ENCODE data around the gene CADM2. TPM values are rescaled to one million over a fixed set of nuclear protein-coding genes. Genes with fewer than 3 reads are reported as not detected.

Gene CADM2
- total RNA-seq, 2 donors from 2014 or later = 24.1 to 29.8 TPM

DNA sequence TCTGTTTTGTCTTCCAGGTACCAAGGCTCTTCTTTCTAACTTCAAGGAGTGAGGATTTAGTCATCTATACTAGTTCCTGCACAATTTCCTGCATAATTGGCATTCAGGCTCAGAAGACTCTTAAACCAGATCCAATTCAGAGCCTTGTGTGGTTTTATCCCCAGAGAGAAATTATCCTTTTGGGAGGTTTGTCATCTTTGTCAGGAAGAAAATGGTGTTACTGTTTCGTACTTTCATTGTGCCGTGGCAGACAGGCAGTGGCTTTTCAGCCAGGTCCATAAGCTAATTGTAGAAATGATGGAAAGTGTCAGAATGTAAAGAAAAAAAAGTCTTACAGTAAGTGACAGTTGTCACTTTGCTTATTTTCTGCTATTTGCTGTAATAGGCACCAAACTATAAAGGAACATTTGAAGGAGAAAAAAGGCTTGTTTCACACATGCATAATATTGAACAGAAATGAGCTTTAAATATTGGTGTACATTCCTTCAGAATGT lies 82.8 kb downstream of the CADM2 start:
- Mint-ChIP-seq H3K4me3 (no peak overlapping the region), H3K9me3 (no peaks in the 10 kb centered on the region), H3K4me1 (peaks cover 12% of the 10 kb centered on the region), H3K27me3 (ENCODE audit: insufficient read depth) (no peaks in the 10 kb centered on the region), H3K27ac (no peak overlapping the region), H3K36me3 (ENCODE audit: low read depth) (no peaks in the 10 kb centered on the region)
- no peaks in the 10 kb centered on the region for H3K36me3 ChIP-seq (ENCODE audit: control insufficient read depth, insufficient read depth, low read length)
- 91% methylated on average over 2 of the region's 2 CpGs; no CpG with 5 or more reads in 1 of the 2 experiments for WGBS, 2 experiments (ENCODE audit: insufficient coverage in 1 of 2, insufficient read length in 1 of 2)
- no peak overlapping the region for H3K27ac ChIP-seq (ENCODE audit: low read depth, low read length)
- no peaks in the 10 kb centered on the region for H3K27me3 ChIP-seq (ENCODE audit: control insufficient read depth, insufficient read depth, low read length, poor library complexity, severe bottlenecking)
- H3K9ac ChIP-seq (ENCODE audit: extremely low read depth, low read length, poor library complexity, severe bottlenecking) = no peak overlapping the region
- TF ChIP-seq, protein P1, sequence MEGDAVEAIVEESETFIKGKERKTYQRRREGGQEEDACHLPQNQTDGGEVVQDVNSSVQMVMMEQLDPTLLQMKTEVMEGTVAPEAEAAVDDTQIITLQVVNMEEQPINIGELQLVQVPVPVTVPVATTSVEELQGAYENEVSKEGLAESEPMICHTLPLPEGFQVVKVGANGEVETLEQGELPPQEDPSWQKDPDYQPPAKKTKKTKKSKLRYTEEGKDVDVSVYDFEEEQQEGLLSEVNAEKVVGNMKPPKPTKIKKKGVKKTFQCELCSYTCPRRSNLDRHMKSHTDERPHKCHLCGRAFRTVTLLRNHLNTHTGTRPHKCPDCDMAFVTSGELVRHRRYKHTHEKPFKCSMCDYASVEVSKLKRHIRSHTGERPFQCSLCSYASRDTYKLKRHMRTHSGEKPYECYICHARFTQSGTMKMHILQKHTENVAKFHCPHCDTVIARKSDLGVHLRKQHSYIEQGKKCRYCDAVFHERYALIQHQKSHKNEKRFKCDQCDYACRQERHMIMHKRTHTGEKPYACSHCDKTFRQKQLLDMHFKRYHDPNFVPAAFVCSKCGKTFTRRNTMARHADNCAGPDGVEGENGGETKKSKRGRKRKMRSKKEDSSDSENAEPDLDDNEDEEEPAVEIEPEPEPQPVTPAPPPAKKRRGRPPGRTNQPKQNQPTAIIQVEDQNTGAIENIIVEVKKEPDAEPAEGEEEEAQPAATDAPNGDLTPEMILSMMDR (conservative IDR thresholded peaks at IDR 0.05) = no peak
- no peaks in the 10 kb centered on the region for H3K9me3 ChIP-seq (ENCODE audit: control insufficient read depth, low read length)
- no peak for DNase-seq
- peaks cover 4% of the 10 kb centered on the region for H3K4me1 ChIP-seq (ENCODE audit: control insufficient read depth, insufficient read depth, low read length)
- H3K4me3 ChIP-seq (ENCODE audit: low read length) = no peak overlapping the region

DNA sequence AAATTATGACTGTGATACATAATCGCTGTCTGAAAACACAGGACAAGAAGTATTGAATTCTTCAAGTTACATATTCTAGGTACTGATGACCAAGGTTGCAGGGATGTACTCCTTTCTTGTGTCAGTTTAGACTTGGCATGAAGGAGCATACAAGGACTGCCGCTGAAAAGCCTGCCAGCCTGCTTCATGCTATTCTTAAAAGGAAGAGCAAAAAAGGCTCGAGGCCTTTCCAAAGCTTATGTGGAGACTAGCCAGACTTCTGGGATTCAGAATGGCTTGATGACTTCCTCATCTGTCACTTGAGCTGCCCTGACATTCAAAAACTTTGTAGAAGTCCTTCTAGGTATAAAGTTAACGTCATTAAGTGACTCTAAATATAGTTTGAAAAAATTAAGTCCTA lies 92.0 kb downstream of the CADM2 start:
- no peak for DNase-seq
- no peaks in the 10 kb centered on the region for H3K36me3 ChIP-seq (ENCODE audit: control insufficient read depth, insufficient read depth, low read length)
- H3K4me1 ChIP-seq (ENCODE audit: control insufficient read depth, insufficient read depth, low read length) = no peaks in the 10 kb centered on the region
- WGBS, 2 experiments (ENCODE audit: insufficient coverage in 1 of 2, insufficient read length in 1 of 2) = 90 to 93% methylated on average over 3 to 4 of the region's 4 CpGs
- Mint-ChIP-seq H3K36me3 (ENCODE audit: low read depth) (no peaks in the 10 kb centered on the region), H3K4me1 (no peaks in the 10 kb centered on the region), H3K4me3 (no peak overlapping the region), H3K9me3 (no peaks in the 10 kb centered on the region), H3K27me3 (ENCODE audit: insufficient read depth) (no peaks in the 10 kb centered on the region), H3K27ac (no peak overlapping the region)
- H3K9ac ChIP-seq (ENCODE audit: extremely low read depth, low read length, poor library complexity, severe bottlenecking) = no peak overlapping the region
- H3K27me3 ChIP-seq (ENCODE audit: control insufficient read depth, insufficient read depth, low read length, poor library complexity, severe bottlenecking) = no peaks in the 10 kb centered on the region
- no peak overlapping the region for H3K27ac ChIP-seq (ENCODE audit: low read depth, low read length)
- no peaks in the 10 kb centered on the region for H3K9me3 ChIP-seq (ENCODE audit: control insufficient read depth, low read length)
- TF ChIP-seq, protein P1 (conservative IDR thresholded peaks at IDR 0.05) = no peak
- H3K4me3 ChIP-seq (ENCODE audit: low read length) = no peak overlapping the region

DNA sequence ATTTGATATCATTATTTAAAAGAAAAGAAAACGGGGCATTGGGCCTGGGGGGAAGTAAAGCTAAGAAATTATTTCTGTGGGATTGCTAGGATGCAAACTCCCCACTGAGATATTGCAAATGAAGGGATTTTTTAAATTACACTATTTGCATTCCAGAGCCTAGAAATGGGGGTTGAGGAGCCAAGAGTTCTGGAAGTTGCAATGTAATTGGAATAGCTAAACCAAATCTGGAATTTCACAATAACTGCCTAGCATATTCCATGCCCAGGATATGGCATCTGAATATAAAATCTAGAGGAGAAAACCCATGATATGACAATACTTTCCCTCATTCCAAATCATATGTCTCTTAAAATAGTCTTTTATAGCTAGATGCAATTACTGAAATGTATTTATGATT lies 93.0 kb downstream of the CADM2 start:
- Histone ChIP-seq H3K9ac (ENCODE audit: extremely low read depth, low read length, poor library complexity, severe bottlenecking) (no peak overlapping the region), H3K9me3 (ENCODE audit: control insufficient read depth, low read length) (no peaks in the 10 kb centered on the region), H3K4me1 (ENCODE audit: control insufficient read depth, insufficient read depth, low read length) (no peaks in the 10 kb centered on the region), H3K4me3 (ENCODE audit: low read length) (no peak overlapping the region), H3K27ac (ENCODE audit: low read depth, low read length) (no peak overlapping the region), H3K27me3 (ENCODE audit: control insufficient read depth, insufficient read depth, low read length, poor library complexity, severe bottlenecking) (no peaks in the 10 kb centered on the region), H3K36me3 (ENCODE audit: control insufficient read depth, insufficient read depth, low read length) (no peaks in the 10 kb centered on the region)
- Mint-ChIP-seq H3K27me3 (ENCODE audit: insufficient read depth) (no peaks in the 10 kb centered on the region), H3K4me3 (no peak overlapping the region), H3K9me3 (no peaks in the 10 kb centered on the region), H3K36me3 (ENCODE audit: low read depth) (no peaks in the 10 kb centered on the region), H3K27ac (no peak overlapping the region), H3K4me1 (no peaks in the 10 kb centered on the region)
- no peak for DNase-seq
- 50% methylated on average over 1 of the region's 1 CpG; no CpG with 5 or more reads in 1 of the 2 experiments for WGBS, 2 experiments (ENCODE audit: insufficient coverage in 1 of 2, insufficient read length in 1 of 2)
- TF ChIP-seq, protein P1 (conservative IDR thresholded peaks at IDR 0.05) = no peak

All from endodermal cell (in vitro differentiated cells).